Measurements from ENCODE around the gene CRHR1.

DNA sequence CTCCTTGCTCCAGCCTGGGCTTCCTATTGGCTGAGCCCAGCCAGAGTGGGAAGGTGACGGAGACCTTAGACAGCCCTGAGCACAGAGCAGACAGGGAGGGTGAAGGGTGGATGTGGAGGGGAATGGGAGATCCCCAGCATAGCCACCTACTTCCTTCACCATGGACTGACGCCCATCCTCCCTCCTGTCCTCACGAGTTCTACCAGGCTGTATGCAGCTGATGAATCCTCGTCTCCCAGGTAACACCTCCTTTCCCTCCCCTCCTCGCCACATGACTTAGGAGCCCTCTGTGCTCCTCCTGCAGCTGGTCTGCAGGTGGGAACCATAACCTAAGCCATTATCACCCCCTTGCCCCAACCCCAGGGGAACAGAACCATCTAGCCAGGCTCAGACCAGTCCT lies 9.0 kb upstream of the CRHR1 start:
- TF ChIP-seq, protein P1, sequence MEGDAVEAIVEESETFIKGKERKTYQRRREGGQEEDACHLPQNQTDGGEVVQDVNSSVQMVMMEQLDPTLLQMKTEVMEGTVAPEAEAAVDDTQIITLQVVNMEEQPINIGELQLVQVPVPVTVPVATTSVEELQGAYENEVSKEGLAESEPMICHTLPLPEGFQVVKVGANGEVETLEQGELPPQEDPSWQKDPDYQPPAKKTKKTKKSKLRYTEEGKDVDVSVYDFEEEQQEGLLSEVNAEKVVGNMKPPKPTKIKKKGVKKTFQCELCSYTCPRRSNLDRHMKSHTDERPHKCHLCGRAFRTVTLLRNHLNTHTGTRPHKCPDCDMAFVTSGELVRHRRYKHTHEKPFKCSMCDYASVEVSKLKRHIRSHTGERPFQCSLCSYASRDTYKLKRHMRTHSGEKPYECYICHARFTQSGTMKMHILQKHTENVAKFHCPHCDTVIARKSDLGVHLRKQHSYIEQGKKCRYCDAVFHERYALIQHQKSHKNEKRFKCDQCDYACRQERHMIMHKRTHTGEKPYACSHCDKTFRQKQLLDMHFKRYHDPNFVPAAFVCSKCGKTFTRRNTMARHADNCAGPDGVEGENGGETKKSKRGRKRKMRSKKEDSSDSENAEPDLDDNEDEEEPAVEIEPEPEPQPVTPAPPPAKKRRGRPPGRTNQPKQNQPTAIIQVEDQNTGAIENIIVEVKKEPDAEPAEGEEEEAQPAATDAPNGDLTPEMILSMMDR (IDR thresholded peaks at IDR 0.05): no peak
- no peak for TF ChIP-seq POLR2A (IDR thresholded peaks at IDR 0.05)
